Ovary (tissue), 9 donors: ENCODE data around the gene PTPRB. TPM values are rescaled to one million over a fixed set of nuclear protein-coding genes. Genes with fewer than 3 reads are reported as not detected.

Source experiments
- DNase-seq, 5 donors: peaks; one replicate each; pipeline ENCODE4 v3.0.0-alpha.2; 2019 to 2020
- H3K27ac ChIP-seq, 2 donors: fragments of 200-600 bp; one replicate each; pipeline versions ENCODE4 v1.5.1 to v1.8.0; 2019 to 2022
- H3K27me3 ChIP-seq: fragments of 200-600 bp; one replicate; pipeline ENCODE4 v1.8.0; 2022
- H3K36me3 ChIP-seq: fragments of 200-600 bp; sonication (generic); one replicate; pipeline ENCODE4 v1.5.1; 2019
- H3K4me1 ChIP-seq: one replicate; pipeline ENCODE4 v1.8.1; 2013; ENCODE audit warnings: mild to moderate bottlenecking, moderate library complexity; ENCODE audit not compliant: insufficient read depth
- H3K4me3 ChIP-seq: fragments of 200-600 bp; sonication (generic); one replicate; pipeline ENCODE4 v1.5.1; 2017
- H3K9me3 ChIP-seq, 2 donors: fragments of 200-600 bp in 1 of 2; sonication (generic) in 1 of 2; one replicate each; pipeline versions ENCODE4 v1.5.1 to v1.8.1; 2013 to 2019; ENCODE audit warnings: mild to moderate bottlenecking in 1 of 2, moderate library complexity in 1 of 2
- EP300 ChIP-seq: sonication (generic); formaldehyde crosslinking; IDR thresholded peaks from one replicate; pipeline ENCODE4 v1.6.1; 2017; ENCODE audit warnings: antibody characterized with exemption
- POLR2A ChIP-seq: fragments of 450-650 bp; IDR thresholded peaks from one replicate; pipeline ENCODE4 v1.6.1; 2017; ENCODE audit warnings: antibody characterized with exemption, mild to moderate bottlenecking, moderate library complexity
- WGBS, 3 donors: extraction: QIAGEN DNeasy Blood & Tissue Kit in 1 of 3; methylation state at CpG; one replicate each; pipeline versions ENCODE4 v1.1.5 to v1.1.7; 2013 to 2017; 5-methylcytosine and 5-hydroxymethylcytosine counted together
- intact Hi-C, 4 donors: fragments of 100-400 bp; cut with DNase I; formaldehyde crosslinking; loops; one replicate each; pipeline versions ENCODE4 v1.11.0 to v1.15.1; 2022 to 2023
- polyA plus RNA-seq, 2 donors: library from polyadenylated mRNA; stranded (reverse); fragments of 200-250 nt in 1 of 2; fragments of 350-450 nt in 1 of 2; fragmentation: Illumina TruSeq in 1 of 2; extraction: RNeasy Lipid Tissue Mini Kit (QIAGEN cat#74804) in 1 of 2; gene quantifications; one replicate each; pipeline ENCODE4 v1.2.3, GENCODE V29; 2013 to 2014
- total RNA-seq, 7 donors: library from RNA; depleted of rRNA in 2 of 7; stranded (reverse); fragments of >200 nt in 2 of 7; fragmentation: NEBNext Ultra II Directional in 3 of 7; extraction: Animal tissue kit (Norgen Biotek cat#: 25700) in 3 of 7; gene quantifications; one replicate each; pipeline versions ENCODE4 v1.1.0 to v1.2.4, GENCODE V29; 2016 to 2023
- TF ChIP-seq, protein P1 (sequence below), 3 donors: fragments of 450-650 bp in 2 of 3; fragments of 200-600 bp in 1 of 3; IDR thresholded peaks; one replicate each; pipeline versions ENCODE4 v1.5.1 to v1.8.0; 2016 to 2022; ENCODE audit warnings: antibody characterized with exemption in 3 of 3, mild to moderate bottlenecking in 1 of 3
- donor health status: DM: no; HTN: no; CAD: no; lungs with moderate emphysema.
- donor health status: DM: no; HTN: no; CAD: no.
- donor health status: Bipolar disorder and iron deficiency.
- donor health status: DM: yes; HTN: yes; CAD: no.
- donor health status: DM: no; HTN: no; CAD: no.
- donor health status: DM: yes; HTN: yes; CAD: no.

The PTPRB gene
- total and polyA plus RNA-seq, 9 donors: 4.9 to 34.6 (median 11.6) TPM

DNA sequence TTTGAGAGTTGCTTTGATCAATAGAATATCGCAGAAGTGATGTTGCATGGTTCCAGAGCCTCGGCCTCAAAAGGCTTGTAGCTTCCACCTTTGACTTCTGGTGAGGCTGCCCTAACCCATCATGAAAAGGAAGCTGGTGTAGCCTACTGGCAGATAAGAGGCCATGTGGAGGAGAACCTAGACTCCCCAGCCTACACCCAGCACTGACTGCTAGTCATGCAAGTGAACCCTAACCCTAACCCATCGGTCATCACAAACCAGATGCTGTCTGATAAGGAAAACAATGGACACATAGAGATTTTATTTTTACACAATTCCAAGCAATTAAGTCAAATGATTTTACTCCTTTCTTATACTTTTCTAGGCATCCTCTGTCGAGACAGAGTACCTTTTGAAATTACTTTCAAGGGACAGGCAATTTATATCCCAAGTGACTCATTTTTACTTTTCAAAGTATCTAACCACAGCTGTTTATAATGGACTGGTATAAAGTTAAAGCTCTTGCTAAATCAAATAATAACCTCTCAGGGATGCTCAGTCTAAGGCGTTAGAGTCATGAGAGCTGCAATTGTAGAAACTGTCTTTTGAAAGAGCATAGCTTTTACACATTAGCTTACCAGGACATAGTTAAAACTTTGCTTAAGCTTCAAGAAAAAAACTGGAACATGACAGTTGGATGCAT, 17.6 kb downstream of the PTPRB start:
- Histone ChIP-seq H3K27ac (no peak overlapping the region), H3K4me1 (no peaks in the 10 kb centered on the region), H3K9me3 (no peaks in the 10 kb centered on the region), H3K36me3 (no peaks in the 10 kb centered on the region), H3K27me3 (no peaks in the 10 kb centered on the region), H3K4me3 (no peak overlapping the region)
- TF ChIP-seq EP300 (no peak), POLR2A (no peak)
- TF ChIP-seq, protein P1, sequence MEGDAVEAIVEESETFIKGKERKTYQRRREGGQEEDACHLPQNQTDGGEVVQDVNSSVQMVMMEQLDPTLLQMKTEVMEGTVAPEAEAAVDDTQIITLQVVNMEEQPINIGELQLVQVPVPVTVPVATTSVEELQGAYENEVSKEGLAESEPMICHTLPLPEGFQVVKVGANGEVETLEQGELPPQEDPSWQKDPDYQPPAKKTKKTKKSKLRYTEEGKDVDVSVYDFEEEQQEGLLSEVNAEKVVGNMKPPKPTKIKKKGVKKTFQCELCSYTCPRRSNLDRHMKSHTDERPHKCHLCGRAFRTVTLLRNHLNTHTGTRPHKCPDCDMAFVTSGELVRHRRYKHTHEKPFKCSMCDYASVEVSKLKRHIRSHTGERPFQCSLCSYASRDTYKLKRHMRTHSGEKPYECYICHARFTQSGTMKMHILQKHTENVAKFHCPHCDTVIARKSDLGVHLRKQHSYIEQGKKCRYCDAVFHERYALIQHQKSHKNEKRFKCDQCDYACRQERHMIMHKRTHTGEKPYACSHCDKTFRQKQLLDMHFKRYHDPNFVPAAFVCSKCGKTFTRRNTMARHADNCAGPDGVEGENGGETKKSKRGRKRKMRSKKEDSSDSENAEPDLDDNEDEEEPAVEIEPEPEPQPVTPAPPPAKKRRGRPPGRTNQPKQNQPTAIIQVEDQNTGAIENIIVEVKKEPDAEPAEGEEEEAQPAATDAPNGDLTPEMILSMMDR (IDR thresholded peaks at IDR 0.05): no peak
- WGBS, 3 donors: 79 to 87% (median 81%) methylated on average over 5 of the region's 5 CpGs
- intact Hi-C loops: no loop called here
- DNase-seq: no peak

DNA sequence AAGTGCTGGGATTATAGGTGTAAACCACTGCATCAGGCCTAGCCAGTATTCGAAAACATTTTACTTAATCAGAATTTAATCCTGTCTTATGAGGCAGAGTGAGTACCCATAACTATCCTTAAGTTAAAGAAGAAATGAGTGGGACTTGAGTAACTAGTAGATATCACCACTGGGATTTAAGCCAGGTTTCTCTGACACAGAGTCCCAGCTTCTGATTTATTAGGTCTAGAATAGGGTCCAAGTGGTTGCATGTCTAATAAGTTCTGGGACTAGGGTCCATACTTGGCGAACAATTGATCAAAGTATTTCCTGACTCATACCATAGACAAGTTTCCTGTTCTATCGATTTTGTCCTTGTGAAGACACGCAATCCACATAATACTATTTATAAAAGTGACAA, 18.9 kb downstream of the PTPRB start:
- no peak overlapping the region for H3K4me3 ChIP-seq
- H3K4me1 ChIP-seq: no peaks in the 10 kb centered on the region
- H3K36me3 ChIP-seq: no peaks in the 10 kb centered on the region
- TF ChIP-seq POLR2A (no peak), EP300 (no peak)
- TF ChIP-seq, protein P1 (IDR thresholded peaks at IDR 0.05): no peak
- no peaks in the 10 kb centered on the region for H3K9me3 ChIP-seq
- intact Hi-C loops: no loop called here
- H3K27me3 ChIP-seq: no peaks in the 10 kb centered on the region
- WGBS, 3 donors: 87 to 95% (median 89%) methylated on average over 4 of the region's 4 CpGs
- no peak overlapping the region for H3K27ac ChIP-seq
- no peak for DNase-seq

DNA sequence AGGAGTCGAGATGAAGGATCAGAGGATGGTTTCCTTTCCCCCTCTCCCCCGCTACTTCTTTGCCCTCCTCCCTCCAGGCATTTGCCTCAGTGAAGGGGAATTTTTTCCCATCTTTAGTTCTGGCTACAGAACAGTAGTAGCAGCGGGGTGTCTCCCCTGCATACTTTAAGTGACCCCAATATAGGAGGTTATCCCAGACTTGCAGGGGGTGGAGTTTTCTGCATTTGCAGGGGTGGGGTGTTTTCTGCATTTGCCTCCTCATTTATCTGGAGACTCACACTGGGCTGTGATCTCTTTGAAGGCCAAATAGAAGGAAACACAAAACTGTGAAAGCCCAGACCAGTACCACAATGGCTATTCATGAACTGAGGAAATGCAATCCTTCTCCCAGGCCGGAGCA, 19.8 kb downstream of the PTPRB start:
- H3K4me3 ChIP-seq: no peak overlapping the region
- no peak overlapping the region for H3K27ac ChIP-seq
- no peaks in the 10 kb centered on the region for H3K27me3 ChIP-seq
- no peaks in the 10 kb centered on the region for H3K4me1 ChIP-seq
- DNase-seq: no peak
- TF ChIP-seq POLR2A: no peak
- TF ChIP-seq EP300: no peak
- TF ChIP-seq, protein P1 (IDR thresholded peaks at IDR 0.05): no peak
- H3K36me3 ChIP-seq: no peaks in the 10 kb centered on the region
- WGBS, 3 donors: 76 to 80% (median 79%) methylated on average over 4 of the region's 4 CpGs
- H3K9me3 ChIP-seq: no peaks in the 10 kb centered on the region
- intact Hi-C loops: no loop called here

DNA sequence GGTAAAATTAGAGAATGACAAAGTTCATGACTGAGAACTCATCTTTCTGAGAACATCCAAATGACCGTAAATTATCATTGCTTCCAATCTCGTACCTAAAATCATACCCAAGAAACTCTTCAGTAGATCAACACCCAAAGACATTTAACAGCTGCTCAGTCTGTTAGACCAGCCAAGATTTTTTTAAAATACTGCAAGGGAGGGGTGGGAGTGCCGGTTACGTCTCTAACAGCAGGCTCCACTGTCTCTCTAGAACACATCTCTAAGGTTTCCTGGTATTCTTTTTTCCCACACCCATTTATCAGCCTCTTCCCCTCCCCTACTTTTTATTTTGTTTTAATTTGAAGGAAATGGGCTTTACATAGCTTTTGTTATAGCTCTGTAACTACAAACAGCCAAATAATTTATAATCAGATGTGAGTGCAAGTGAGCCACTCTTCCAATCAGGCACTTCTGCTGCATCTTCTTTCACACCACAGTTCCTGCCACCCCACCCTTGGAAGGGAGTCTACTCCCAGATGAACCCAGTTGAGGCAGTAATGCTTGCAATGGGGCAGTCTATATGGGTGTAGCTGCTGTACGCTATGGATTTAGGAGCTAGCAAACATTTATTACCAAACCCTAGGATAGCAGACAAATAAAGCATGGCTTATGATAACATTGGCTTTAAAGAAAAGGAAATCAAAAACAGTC, 21.9 kb downstream of the PTPRB start:
- no peak overlapping the region for H3K4me3 ChIP-seq
- no peak for TF ChIP-seq POLR2A
- no peak for TF ChIP-seq EP300
- TF ChIP-seq, protein P1 (IDR thresholded peaks at IDR 0.05): no peak
- H3K9me3 ChIP-seq: no peaks in the 10 kb centered on the region
- H3K4me1 ChIP-seq: no peaks in the 10 kb centered on the region
- intact Hi-C loops: no loop called here
- no peaks in the 10 kb centered on the region for H3K36me3 ChIP-seq
- DNase-seq: no peak
- H3K27me3 ChIP-seq: no peaks in the 10 kb centered on the region
- WGBS, 3 donors: 19 to 22% (median 20%) methylated on average over 5 of the region's 5 CpGs
- H3K27ac ChIP-seq: no peak overlapping the region
